HEK293 (cell line): ENCODE results near the gene GPHN.

Experiments
- GLIS2 ChIP-seq: fragments of 450-650 bp; formaldehyde crosslinking; IDR thresholded peaks from 2 replicates; pipeline ENCODE4 v1.5.1; 2016; ENCODE audit warnings: missing biosample characterization, missing genetic modification characterization
- KLF10 ChIP-seq: fragments of 450-650 bp; IDR thresholded peaks from 2 replicates; pipeline ENCODE4 v1.5.1; 2018; ENCODE audit warnings: missing biosample characterization, mild to moderate bottlenecking, missing genetic modification characterization
- KLF16 ChIP-seq: fragments of 450-650 bp; formaldehyde crosslinking; IDR thresholded peaks from 2 replicates; pipeline ENCODE4 v1.5.1; 2017; ENCODE audit warnings: missing biosample characterization, missing genetic modification characterization
- KLF7 ChIP-seq: fragments of 450-650 bp; formaldehyde crosslinking; IDR thresholded peaks from 2 replicates; pipeline ENCODE4 v1.5.1; 2016; ENCODE audit warnings: missing biosample characterization, missing genetic modification characterization, borderline replicate concordance
- SP2 ChIP-seq: fragments of 450-650 bp; formaldehyde crosslinking; IDR thresholded peaks from 2 replicates; pipeline ENCODE4 v1.5.1; 2016; ENCODE audit warnings: missing biosample characterization, missing genetic modification characterization
- ZFP37 ChIP-seq: fragments of 450-650 bp; formaldehyde crosslinking; IDR thresholded peaks from 2 replicates; pipeline ENCODE4 v1.5.1; 2016; ENCODE audit warnings: missing biosample characterization, missing genetic modification characterization
- ZNF10 ChIP-seq: fragments of 450-650 bp; formaldehyde crosslinking; IDR thresholded peaks from 2 replicates; pipeline ENCODE4 v1.5.1; 2017; ENCODE audit warnings: missing biosample characterization, missing genetic modification characterization
- ZNF558 ChIP-seq: fragments of 450-650 bp; formaldehyde crosslinking; IDR thresholded peaks from 2 replicates; pipeline ENCODE4 v1.5.1; 2016; ENCODE audit warnings: missing biosample characterization, missing genetic modification characterization
- ZNF561 ChIP-seq: fragments of 450-650 bp; IDR thresholded peaks from 2 replicates; pipeline ENCODE4 v1.5.1; 2018; ENCODE audit warnings: missing biosample characterization, missing genetic modification characterization, borderline replicate concordance
- ZNF610 ChIP-seq: fragments of 450-650 bp; formaldehyde crosslinking; IDR thresholded peaks from 2 replicates; pipeline ENCODE4 v1.5.1; 2016; ENCODE audit warnings: missing biosample characterization, missing genetic modification characterization, borderline replicate concordance
- ZNF664 ChIP-seq: fragments of 450-650 bp; formaldehyde crosslinking; IDR thresholded peaks from 2 replicates; pipeline ENCODE4 v1.5.1; 2016; ENCODE audit warnings: missing biosample characterization, missing genetic modification characterization
- ZSCAN16 ChIP-seq: fragments of 450-650 bp; formaldehyde crosslinking; IDR thresholded peaks from 2 replicates; pipeline ENCODE4 v1.5.1; 2016; ENCODE audit warnings: missing biosample characterization, missing genetic modification characterization
- ZSCAN23 ChIP-seq: fragments of 450-650 bp; formaldehyde crosslinking; IDR thresholded peaks from 2 replicates; pipeline ENCODE4 v1.5.1; 2016; ENCODE audit warnings: missing biosample characterization, missing genetic modification characterization
- TF ChIP-seq, protein P1 (sequence below): fragments of 450-650 bp; formaldehyde crosslinking; IDR thresholded peaks from 2 replicates; pipeline ENCODE4 v1.5.1; 2016; ENCODE audit warnings: missing biosample characterization, missing genetic modification characterization
- TF ChIP-seq, protein P2 (sequence below): fragments of 450-650 bp; formaldehyde crosslinking; conservative IDR thresholded peaks from 2 replicates; pipeline ENCODE4 v1.5.1; 2016; ENCODE audit warnings: low read depth, missing biosample characterization, missing genetic modification characterization
- TF ChIP-seq, protein P3 (sequence below): fragments of 450-650 bp; formaldehyde crosslinking; IDR thresholded peaks from 2 replicates; pipeline ENCODE4 v1.5.1; 2017; ENCODE audit warnings: missing biosample characterization, missing genetic modification characterization
- TF ChIP-seq, protein P4 (sequence below): fragments of 450-650 bp; formaldehyde crosslinking; IDR thresholded peaks from 2 replicates; pipeline ENCODE4 v1.5.1; 2016; ENCODE audit warnings: missing biosample characterization, missing genetic modification characterization
- TF ChIP-seq, protein P5 (sequence below): fragments of 450-650 bp; formaldehyde crosslinking; IDR thresholded peaks from 2 replicates; pipeline ENCODE4 v1.5.1; 2016; ENCODE audit warnings: missing biosample characterization, missing genetic modification characterization
- TF ChIP-seq, protein P6 (sequence below): fragments of 450-650 bp; formaldehyde crosslinking; IDR thresholded peaks from 2 replicates; pipeline ENCODE4 v1.5.1; 2016; ENCODE audit warnings: missing biosample characterization, missing genetic modification characterization
- TF ChIP-seq, protein P7 (sequence below): fragments of 450-650 bp; formaldehyde crosslinking; IDR thresholded peaks from 2 replicates; pipeline ENCODE4 v1.5.1; 2016; ENCODE audit warnings: missing biosample characterization, missing genetic modification characterization, low read depth

The GPHN gene

DNA sequence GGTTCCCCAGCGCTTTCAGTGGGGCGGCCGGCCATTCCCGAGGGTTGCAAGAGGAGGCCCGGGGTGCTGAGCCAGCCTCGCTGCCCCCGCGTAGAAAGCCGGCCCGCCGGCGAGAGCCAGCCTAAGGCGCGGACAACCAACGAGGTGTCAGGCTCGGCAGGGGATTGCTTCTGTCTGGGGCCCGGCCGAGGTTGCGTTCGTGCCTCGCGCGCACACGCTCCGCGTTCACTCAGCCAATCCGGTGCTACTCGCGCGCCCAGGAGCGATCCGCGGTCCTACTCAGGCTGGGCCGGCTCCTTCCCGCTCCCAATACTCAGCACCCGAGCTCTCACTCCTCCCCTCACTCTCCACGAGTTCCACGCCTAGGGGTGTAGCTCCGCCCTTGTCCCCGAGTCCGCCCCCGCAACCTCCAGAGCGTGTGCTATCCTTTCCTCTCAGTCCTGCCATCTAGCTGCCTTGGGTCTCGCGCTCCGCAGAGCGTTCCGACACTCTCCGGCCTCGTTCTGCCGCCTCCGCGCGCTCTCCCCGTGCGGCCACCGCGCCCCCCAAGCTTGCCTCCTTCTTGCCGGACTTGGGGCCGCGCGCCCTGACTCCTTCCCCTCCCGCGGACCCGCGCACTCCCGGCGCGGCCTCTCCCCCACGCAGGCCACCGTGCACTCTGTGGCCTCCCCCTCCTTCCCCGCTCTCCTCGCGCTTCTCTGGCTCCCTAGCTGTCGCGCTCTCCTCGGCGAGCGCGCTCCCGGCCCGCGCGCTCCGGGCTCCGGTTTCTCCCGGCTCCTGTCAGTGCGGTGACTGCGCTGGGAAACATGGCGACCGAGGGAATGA is at the start of gene GPHN (continued):
- no peak for TF ChIP-seq ZNF10 (tag by site-specific recombination)
- TF ChIP-seq ZNF664 (tag by site-specific recombination), result no peak
- peak; percentile 84 for TF ChIP-seq SP2
- TF ChIP-seq ZSCAN16 (tag by site-specific recombination), result no peak
- TF ChIP-seq, protein P1, sequence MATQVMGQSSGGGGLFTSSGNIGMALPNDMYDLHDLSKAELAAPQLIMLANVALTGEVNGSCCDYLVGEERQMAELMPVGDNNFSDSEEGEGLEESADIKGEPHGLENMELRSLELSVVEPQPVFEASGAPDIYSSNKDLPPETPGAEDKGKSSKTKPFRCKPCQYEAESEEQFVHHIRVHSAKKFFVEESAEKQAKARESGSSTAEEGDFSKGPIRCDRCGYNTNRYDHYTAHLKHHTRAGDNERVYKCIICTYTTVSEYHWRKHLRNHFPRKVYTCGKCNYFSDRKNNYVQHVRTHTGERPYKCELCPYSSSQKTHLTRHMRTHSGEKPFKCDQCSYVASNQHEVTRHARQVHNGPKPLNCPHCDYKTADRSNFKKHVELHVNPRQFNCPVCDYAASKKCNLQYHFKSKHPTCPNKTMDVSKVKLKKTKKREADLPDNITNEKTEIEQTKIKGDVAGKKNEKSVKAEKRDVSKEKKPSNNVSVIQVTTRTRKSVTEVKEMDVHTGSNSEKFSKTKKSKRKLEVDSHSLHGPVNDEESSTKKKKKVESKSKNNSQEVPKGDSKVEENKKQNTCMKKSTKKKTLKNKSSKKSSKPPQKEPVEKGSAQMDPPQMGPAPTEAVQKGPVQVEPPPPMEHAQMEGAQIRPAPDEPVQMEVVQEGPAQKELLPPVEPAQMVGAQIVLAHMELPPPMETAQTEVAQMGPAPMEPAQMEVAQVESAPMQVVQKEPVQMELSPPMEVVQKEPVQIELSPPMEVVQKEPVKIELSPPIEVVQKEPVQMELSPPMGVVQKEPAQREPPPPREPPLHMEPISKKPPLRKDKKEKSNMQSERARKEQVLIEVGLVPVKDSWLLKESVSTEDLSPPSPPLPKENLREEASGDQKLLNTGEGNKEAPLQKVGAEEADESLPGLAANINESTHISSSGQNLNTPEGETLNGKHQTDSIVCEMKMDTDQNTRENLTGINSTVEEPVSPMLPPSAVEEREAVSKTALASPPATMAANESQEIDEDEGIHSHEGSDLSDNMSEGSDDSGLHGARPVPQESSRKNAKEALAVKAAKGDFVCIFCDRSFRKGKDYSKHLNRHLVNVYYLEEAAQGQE (tag by site-specific recombination), result peak; percentile 56; the same call in 1 of the 2 replicates
- TF ChIP-seq ZNF558 (tag by site-specific recombination), result 0 out of 2 replicates have a peak, but pooled peaks have one; percentile 56
- TF ChIP-seq, protein P2, sequence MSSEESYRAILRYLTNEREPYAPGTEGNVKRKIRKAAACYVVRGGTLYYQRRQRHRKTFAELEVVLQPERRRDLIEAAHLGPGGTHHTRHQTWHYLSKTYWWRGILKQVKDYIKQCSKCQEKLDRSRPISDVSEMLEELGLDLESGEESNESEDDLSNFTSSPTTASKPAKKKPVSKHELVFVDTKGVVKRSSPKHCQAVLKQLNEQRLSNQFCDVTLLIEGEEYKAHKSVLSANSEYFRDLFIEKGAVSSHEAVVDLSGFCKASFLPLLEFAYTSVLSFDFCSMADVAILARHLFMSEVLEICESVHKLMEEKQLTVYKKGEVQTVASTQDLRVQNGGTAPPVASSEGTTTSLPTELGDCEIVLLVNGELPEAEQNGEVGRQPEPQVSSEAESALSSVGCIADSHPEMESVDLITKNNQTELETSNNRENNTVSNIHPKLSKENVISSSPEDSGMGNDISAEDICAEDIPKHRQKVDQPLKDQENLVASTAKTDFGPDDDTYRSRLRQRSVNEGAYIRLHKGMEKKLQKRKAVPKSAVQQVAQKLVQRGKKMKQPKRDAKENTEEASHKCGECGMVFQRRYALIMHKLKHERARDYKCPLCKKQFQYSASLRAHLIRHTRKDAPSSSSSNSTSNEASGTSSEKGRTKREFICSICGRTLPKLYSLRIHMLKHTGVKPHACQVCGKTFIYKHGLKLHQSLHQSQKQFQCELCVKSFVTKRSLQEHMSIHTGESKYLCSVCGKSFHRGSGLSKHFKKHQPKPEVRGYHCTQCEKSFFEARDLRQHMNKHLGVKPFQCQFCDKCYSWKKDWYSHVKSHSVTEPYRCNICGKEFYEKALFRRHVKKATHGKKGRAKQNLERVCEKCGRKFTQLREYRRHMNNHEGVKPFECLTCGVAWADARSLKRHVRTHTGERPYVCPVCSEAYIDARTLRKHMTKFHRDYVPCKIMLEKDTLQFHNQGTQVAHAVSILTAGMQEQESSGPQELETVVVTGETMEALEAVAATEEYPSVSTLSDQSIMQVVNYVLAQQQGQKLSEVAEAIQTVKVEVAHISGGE (tag by site-specific recombination), result peak; percentile 46; the same call in 1 of the 2 replicates
- TF ChIP-seq, protein P3, sequence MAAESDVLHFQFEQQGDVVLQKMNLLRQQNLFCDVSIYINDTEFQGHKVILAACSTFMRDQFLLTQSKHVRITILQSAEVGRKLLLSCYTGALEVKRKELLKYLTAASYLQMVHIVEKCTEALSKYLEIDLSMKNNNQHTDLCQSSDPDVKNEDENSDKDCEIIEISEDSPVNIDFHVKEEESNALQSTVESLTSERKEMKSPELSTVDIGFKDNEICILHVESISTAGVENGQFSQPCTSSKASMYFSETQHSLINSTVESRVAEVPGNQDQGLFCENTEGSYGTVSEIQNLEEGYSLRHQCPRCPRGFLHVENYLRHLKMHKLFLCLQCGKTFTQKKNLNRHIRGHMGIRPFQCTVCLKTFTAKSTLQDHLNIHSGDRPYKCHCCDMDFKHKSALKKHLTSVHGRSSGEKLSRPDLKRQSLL (tag by site-specific recombination), result peak; percentile 14; the same call in 1 of the 2 replicates
- TF ChIP-seq, protein P4, sequence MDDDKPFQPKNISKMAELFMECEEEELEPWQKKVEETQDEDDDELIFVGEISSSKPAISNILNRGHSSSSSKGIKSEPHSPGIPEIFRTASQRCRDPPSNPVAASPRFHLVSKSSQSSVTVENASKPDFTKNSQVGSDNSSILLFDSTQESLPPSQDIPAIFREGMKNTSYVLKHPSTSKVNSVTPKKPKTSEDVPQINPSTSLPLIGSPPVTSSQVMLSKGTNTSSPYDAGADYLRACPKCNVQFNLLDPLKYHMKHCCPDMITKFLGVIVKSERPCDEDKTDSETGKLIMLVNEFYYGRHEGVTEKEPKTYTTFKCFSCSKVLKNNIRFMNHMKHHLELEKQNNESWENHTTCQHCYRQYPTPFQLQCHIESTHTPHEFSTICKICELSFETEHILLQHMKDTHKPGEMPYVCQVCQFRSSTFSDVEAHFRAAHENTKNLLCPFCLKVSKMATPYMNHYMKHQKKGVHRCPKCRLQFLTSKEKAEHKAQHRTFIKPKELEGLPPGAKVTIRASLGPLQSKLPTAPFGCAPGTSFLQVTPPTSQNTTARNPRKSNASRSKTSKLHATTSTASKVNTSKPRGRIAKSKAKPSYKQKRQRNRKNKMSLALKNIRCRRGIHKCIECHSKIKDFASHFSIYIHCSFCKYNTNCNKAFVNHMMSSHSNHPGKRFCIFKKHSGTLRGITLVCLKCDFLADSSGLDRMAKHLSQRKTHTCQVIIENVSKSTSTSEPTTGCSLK (tag by site-specific recombination), result no peak
- no peak for TF ChIP-seq KLF10
- TF ChIP-seq, protein P5, sequence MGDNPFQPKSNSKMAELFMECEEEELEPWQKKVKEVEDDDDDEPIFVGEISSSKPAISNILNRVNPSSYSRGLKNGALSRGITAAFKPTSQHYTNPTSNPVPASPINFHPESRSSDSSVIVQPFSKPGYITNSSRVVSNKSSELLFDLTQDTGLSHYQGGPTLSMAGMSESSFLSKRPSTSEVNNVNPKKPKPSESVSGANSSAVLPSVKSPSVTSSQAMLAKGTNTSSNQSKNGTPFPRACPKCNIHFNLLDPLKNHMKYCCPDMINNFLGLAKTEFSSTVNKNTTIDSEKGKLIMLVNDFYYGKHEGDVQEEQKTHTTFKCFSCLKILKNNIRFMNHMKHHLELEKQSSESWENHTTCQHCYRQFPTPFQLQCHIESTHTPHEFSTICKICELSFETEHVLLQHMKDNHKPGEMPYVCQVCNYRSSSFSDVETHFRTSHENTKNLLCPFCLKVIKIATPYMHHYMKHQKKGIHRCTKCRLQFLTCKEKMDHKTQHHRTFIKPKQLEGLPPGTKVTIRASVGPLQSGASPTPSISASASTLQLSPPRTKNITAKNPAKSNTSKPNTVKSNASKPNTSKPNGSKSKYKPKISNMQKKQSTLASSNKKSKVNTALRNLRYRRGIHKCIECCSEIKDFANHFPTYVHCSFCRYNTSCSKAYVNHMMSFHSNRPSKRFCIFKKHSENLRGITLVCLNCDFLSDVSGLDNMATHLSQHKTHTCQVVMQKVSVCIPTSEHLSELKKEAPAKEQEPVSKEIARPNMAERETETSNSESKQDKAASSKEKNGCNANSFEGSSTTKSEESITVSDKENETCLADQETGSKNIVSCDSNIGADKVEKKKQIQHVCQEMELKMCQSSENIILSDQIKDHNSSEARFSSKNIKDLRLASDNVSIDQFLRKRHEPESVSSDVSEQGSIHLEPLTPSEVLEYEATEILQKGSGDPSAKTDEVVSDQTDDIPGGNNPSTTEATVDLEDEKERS (tag by site-specific recombination), result peak; percentile 18; the same call in 1 of the 2 replicates
- TF ChIP-seq, protein P6, sequence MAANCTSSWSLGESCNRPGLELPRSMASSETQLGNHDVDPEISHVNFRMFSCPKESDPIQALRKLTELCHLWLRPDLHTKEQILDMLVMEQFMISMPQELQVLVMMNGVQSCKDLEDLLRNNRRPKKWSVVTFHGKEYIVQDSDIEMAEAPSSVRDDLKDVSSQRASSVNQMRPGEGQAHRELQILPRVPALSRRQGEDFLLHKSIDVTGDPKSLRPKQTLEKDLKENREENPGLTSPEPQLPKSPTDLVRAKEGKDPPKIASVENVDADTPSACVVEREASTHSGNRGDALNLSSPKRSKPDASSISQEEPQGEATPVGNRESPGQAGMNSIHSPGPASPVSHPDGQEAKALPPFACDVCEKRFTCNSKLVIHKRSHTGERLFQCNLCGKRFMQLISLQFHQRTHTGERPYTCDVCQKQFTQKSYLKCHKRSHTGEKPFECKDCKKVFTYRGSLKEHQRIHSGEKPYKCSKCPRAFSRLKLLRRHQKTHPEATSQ (tag by site-specific recombination), result peak; percentile 59; the same call in 1 of the 2 replicates
- TF ChIP-seq ZNF561, result no peak
- TF ChIP-seq ZSCAN23 (tag by site-specific recombination), result 0 out of 2 replicates have a peak, but pooled peaks have one; percentile 35
- TF ChIP-seq KLF7 (tag by site-specific recombination), result no peak
- peak; percentile 95 for TF ChIP-seq ZFP37 (tag by site-specific recombination)
- peak; percentile 82 for TF ChIP-seq KLF16 (tag by site-specific recombination)
- peak; percentile 97 for TF ChIP-seq GLIS2
- peak; percentile 18 for TF ChIP-seq ZNF610
- TF ChIP-seq, protein P7, sequence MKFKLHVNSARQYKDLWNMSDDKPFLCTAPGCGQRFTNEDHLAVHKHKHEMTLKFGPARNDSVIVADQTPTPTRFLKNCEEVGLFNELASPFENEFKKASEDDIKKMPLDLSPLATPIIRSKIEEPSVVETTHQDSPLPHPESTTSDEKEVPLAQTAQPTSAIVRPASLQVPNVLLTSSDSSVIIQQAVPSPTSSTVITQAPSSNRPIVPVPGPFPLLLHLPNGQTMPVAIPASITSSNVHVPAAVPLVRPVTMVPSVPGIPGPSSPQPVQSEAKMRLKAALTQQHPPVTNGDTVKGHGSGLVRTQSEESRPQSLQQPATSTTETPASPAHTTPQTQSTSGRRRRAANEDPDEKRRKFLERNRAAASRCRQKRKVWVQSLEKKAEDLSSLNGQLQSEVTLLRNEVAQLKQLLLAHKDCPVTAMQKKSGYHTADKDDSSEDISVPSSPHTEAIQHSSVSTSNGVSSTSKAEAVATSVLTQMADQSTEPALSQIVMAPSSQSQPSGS (tag by site-specific recombination), result no peak
